ENCODE results near the gene INO80C. TPM values are rescaled to one million over a fixed set of nuclear protein-coding genes. Genes with fewer than 3 reads are reported as not detected.
A peak's percentile ranks its signal among the peaks of the same experiment; 100 is the strongest.

The INO80C gene
- total RNA-seq, 2 donors from 2014 or later, result 25.0 to 41.7 TPM

GRCh38 chr18:35507623-35508022 lies 9.9 kb upstream of the INO80C start:
- H3K27me3 Mint-ChIP-seq, result peaks cover 0 to 10% of the 10 kb centered on the region in 2 donors

GRCh38 chr18:35507192-35507591 lies 9.4 kb upstream of the INO80C start:
- ATAC-seq (no peak), DNase-seq (ENCODE audit: low spot score) (no peak)
- Mint-ChIP-seq H3K4me3 (no peak overlapping the region), H3K27ac (no peak overlapping the region), H3K36me3 (no peaks in the 10 kb centered on the region), H3K27me3 (peaks cover 0 to 10% of the 10 kb centered on the region in 2 donors), H3K9me3 (no peaks in the 10 kb centered on the region), H3K4me1 (ENCODE audit: low read depth in 2 of 2) (no peaks in the 10 kb centered on the region)

More at GRCh38 chr18:35507623-35508022, 9.9 kb upstream of the INO80C start:
- Mint-ChIP-seq H3K9me3 (no peaks in the 10 kb centered on the region), H3K4me3 (no peak overlapping the region), H3K4me1 (ENCODE audit: low read depth in 2 of 2) (no peaks in the 10 kb centered on the region), H3K27ac (no peak overlapping the region), H3K36me3 (no peaks in the 10 kb centered on the region)
- ATAC-seq (no peak), DNase-seq (ENCODE audit: low spot score) (no peak)

- no peak for DNase-seq (ENCODE audit: low spot score)
- ATAC-seq, result no peak
- no peaks in the 10 kb centered on the region for H3K4me1 Mint-ChIP-seq (ENCODE audit: low read depth in 2 of 2)
- H3K36me3 Mint-ChIP-seq, result no peaks in the 10 kb centered on the region
- no peak overlapping the region for H3K27ac Mint-ChIP-seq
- H3K9me3 Mint-ChIP-seq, result no peaks in the 10 kb centered on the region
- peaks cover 0 to 13% of the 10 kb centered on the region in 2 donors for H3K27me3 Mint-ChIP-seq
- no peak overlapping the region for H3K4me3 Mint-ChIP-seq
These were observed 8.4 kb upstream of the INO80C start for GRCh38 chr18:35506024-35506712.

- Mint-ChIP-seq H3K27ac (no peak overlapping the region), H3K36me3 (no peaks in the 10 kb centered on the region), H3K4me1 (ENCODE audit: low read depth in 2 of 2) (no peaks in the 10 kb centered on the region), H3K9me3 (no peaks in the 10 kb centered on the region), H3K27me3 (peaks cover 0 to 13% of the 10 kb centered on the region in 2 donors), H3K4me3 (no peak overlapping the region)
- DNase-seq (ENCODE audit: low spot score), result no peak
- ATAC-seq, result peak in 1 of 2 donors; percentile 34
These were observed 7.2 kb upstream of the INO80C start for GRCh38 chr18:35504996-35505395.

- ATAC-seq (no peak), DNase-seq (ENCODE audit: low spot score) (no peak)
- H3K27ac Mint-ChIP-seq, result no peak overlapping the region
- peaks cover 0 to 13% of the 10 kb centered on the region in 2 donors for H3K27me3 Mint-ChIP-seq
- H3K9me3 Mint-ChIP-seq, result peaks cover 3% of the 10 kb centered on the region
- peaks cover 2 to 6% of the 10 kb centered on the region in 2 donors for H3K4me1 Mint-ChIP-seq (ENCODE audit: low read depth in 2 of 2)
- H3K4me3 Mint-ChIP-seq, result no peak overlapping the region
- no peaks in the 10 kb centered on the region for H3K36me3 Mint-ChIP-seq
These were observed 4.3 kb upstream of the INO80C start for GRCh38 chr18:35502052-35502451.

- peaks cover 6 to 8% of the 10 kb centered on the region in 2 donors for H3K4me1 Mint-ChIP-seq (ENCODE audit: low read depth in 2 of 2)
- ATAC-seq, result no peak
These were observed 3.6 kb upstream of the INO80C start for GRCh38 chr18:35501369-35501768.

GRCh38 chr18:35500113-35500512 lies 2.4 kb upstream of the INO80C start:
- Mint-ChIP-seq H3K4me1 (ENCODE audit: low read depth in 2 of 2) (peaks cover 6 to 11% of the 10 kb centered on the region in 2 donors), H3K27ac (peak overlapping the region in 1 of 2 donors; percentile 5), H3K27me3 (peaks cover 0 to 9% of the 10 kb centered on the region in 2 donors), H3K36me3 (no peaks in the 10 kb centered on the region), H3K9me3 (peaks cover 3% of the 10 kb centered on the region), H3K4me3 (no peak overlapping the region)
- DNase-seq (ENCODE audit: low spot score) (no peak), ATAC-seq (no peak)

More at GRCh38 chr18:35501369-35501768, 3.6 kb upstream of the INO80C start:
- Mint-ChIP-seq H3K27me3 (peaks cover 0 to 13% of the 10 kb centered on the region in 2 donors), H3K27ac (no peak overlapping the region), H3K36me3 (no peaks in the 10 kb centered on the region), H3K4me3 (no peak overlapping the region), H3K9me3 (peaks cover 3% of the 10 kb centered on the region)
- DNase-seq (ENCODE audit: low spot score), result no peak

- peak overlapping the region; percentile 84 to 96 for H3K27ac Mint-ChIP-seq
- H3K9me3 Mint-ChIP-seq, result peaks cover 3% of the 10 kb centered on the region
- peaks cover 0 to 3% of the 10 kb centered on the region in 2 donors for H3K27me3 Mint-ChIP-seq
- H3K36me3 Mint-ChIP-seq, result no peaks in the 10 kb centered on the region
- H3K4me1 Mint-ChIP-seq (ENCODE audit: low read depth in 2 of 2), result peaks cover 6 to 15% of the 10 kb centered on the region in 2 donors
- no peak for DNase-seq (ENCODE audit: low spot score)
- H3K4me3 Mint-ChIP-seq, result peak overlapping the region; percentile 84
- ATAC-seq, result peak; percentile 19 to 20
These were observed 762 bp downstream of the INO80C start for GRCh38 chr18:35497027-35497369.

GRCh38 chr18:35495536-35496314 lies 2.0 kb downstream of the INO80C start:
- Mint-ChIP-seq H3K27ac (peak overlapping the region; percentile 12 to 84), H3K4me1 (ENCODE audit: low read depth in 2 of 2) (peaks cover 10 to 15% of the 10 kb centered on the region in 2 donors), H3K27me3 (no peaks in the 10 kb centered on the region), H3K4me3 (peak overlapping the region; percentile 84), H3K36me3 (no peaks in the 10 kb centered on the region), H3K9me3 (peaks cover 3% of the 10 kb centered on the region)
- no peak for DNase-seq (ENCODE audit: low spot score)
- ATAC-seq, result no peak

GRCh38 chr18:35494251-35495220 lies 3.2 kb downstream of the INO80C start:
- ATAC-seq, result no peak
- Mint-ChIP-seq H3K27ac (no peak overlapping the region), H3K27me3 (no peaks in the 10 kb centered on the region), H3K4me1 (ENCODE audit: low read depth in 2 of 2) (peaks cover 11 to 15% of the 10 kb centered on the region in 2 donors), H3K4me3 (no peak overlapping the region), H3K36me3 (no peaks in the 10 kb centered on the region), H3K9me3 (peaks cover 3% of the 10 kb centered on the region)
- DNase-seq (ENCODE audit: low spot score), result no peak

GRCh38 chr18:35491700-35492077 lies 6.1 kb downstream of the INO80C start:
- no peak overlapping the region for H3K27ac Mint-ChIP-seq
- H3K4me3 Mint-ChIP-seq, result no peak overlapping the region
- no peaks in the 10 kb centered on the region for H3K27me3 Mint-ChIP-seq
- H3K9me3 Mint-ChIP-seq, result no peaks in the 10 kb centered on the region
- H3K4me1 Mint-ChIP-seq (ENCODE audit: low read depth in 2 of 2), result peaks cover 8 to 13% of the 10 kb centered on the region in 2 donors
- DNase-seq (ENCODE audit: low spot score) (no peak), ATAC-seq (no peak)
- no peaks in the 10 kb centered on the region for H3K36me3 Mint-ChIP-seq

- Mint-ChIP-seq H3K36me3 (no peaks in the 10 kb centered on the region), H3K4me1 (ENCODE audit: low read depth in 2 of 2) (peaks cover 8 to 13% of the 10 kb centered on the region in 2 donors), H3K9me3 (no peaks in the 10 kb centered on the region), H3K27me3 (no peaks in the 10 kb centered on the region), H3K4me3 (no peak overlapping the region), H3K27ac (no peak overlapping the region)
- no peak for DNase-seq (ENCODE audit: low spot score)
- ATAC-seq, result no peak
These were observed 6.7 kb downstream of the INO80C start for GRCh38 chr18:35490894-35491699.
